A549 (cell line): Measurements from ENCODE around the gene CCNB1IP1.
"Not testable (repeated sequence)": the region's sequence is repeated elsewhere in the genome, so short reads cannot be mapped to it uniquely, and the experiment has no call there.

Experiments
- CHD4 ChIP-seq: fragments of 200-600 bp; sonication (generic); IDR thresholded peaks from 2 replicates; pipeline ENCODE4 v1.6.1; 2016; ENCODE audit warnings: antibody characterized with exemption, mild to moderate bottlenecking, borderline replicate concordance
- CTCF ChIP-seq: fragments of >200 bp; sonication (Bioruptor Twin); formaldehyde crosslinking; IDR thresholded peaks from 3 replicates; pipeline ENCODE4 v1.5.1; 2016
- EHMT2 ChIP-seq: fragments of 200-600 bp; sonication (generic); IDR thresholded peaks from 2 replicates; pipeline ENCODE4 v1.6.1; 2016; ENCODE audit warnings: antibody characterized with exemption, low read depth, mild to moderate bottlenecking, moderate library complexity
- ESRRA ChIP-seq: fragments of 150-350 bp; IDR thresholded peaks from 2 replicates; pipeline ENCODE4 v1.6.1; 2014; ENCODE audit warnings: mild to moderate bottlenecking, low read length, borderline replicate concordance
- MAX ChIP-seq: IDR thresholded peaks from 2 replicates; pipeline ENCODE4 v1.6.1; 2012
- POLR2A ChIP-seq: IDR thresholded peaks from 2 replicates; pipeline ENCODE4 v1.6.1; 2012; ENCODE audit warnings: mild to moderate bottlenecking, low read length
- RFX5 ChIP-seq: fragments of 450-650 bp; IDR thresholded peaks from 2 replicates; pipeline ENCODE4 v1.7.1; 2014; ENCODE audit warnings: antibody characterized with exemption, mild to moderate bottlenecking, moderate library complexity
- SMC3 ChIP-seq: fragments of >200 bp; sonication (Bioruptor Twin); formaldehyde crosslinking; IDR thresholded peaks from 3 replicates; pipeline ENCODE4 v1.6.1; 2018; ENCODE audit warnings: inconsistent platforms
- USF2 ChIP-seq: fragments of 450-650 bp; IDR thresholded peaks from 2 replicates; pipeline ENCODE4 v1.6.1; 2014; ENCODE audit warnings: antibody characterized with exemption
- ZC3H11A ChIP-seq: fragments of 450-650 bp; IDR thresholded peaks from 2 replicates; pipeline ENCODE4 v1.6.1; 2014; ENCODE audit warnings: antibody characterized with exemption, mild to moderate bottlenecking

GRCh38 chr14:20264361-20264760 is 68.7 kb downstream of the CCNB1IP1 start:
- not testable (repeated sequence) for TF ChIP-seq POLR2A, CTCF, ESRRA, MAX, ZC3H11A, EHMT2, RFX5, USF2, CHD4, SMC3
